Mesangial cell (primary cell): ENCODE results near the gene LCK. TPM values are rescaled to one million over a fixed set of nuclear protein-coding genes. Genes with fewer than 3 reads are reported as not detected.

ENCODE experiments used
- total RNA-seq: library from RNA; depleted of rRNA; stranded (reverse); fragments of >200 nt; gene quantifications from 2 replicates; pipeline ENCODE4 v1.2.3, GENCODE V29; 2015

The LCK gene
- total RNA-seq = 0.25 and 0.33 TPM in 2 replicates

GRCh38 chr1:32250893-32251716, at the start of gene LCK:
Gene LCK, plus strand, starts transcription at chr1:32251265. Its CDS starts 23,065 bp downstream, at chr1:32274330.

GRCh38 chr1:32205401-32206370, 45.4 kb upstream of the LCK start, which contains the start of gene IQCC:
Gene IQCC, plus strand, starts transcription at chr1:32205671. Its CDS starts 11 bp downstream, at chr1:32205682.

GRCh38 chr1:32208891-32209328, 42.2 kb upstream of the LCK start, which contains the start of gene DCDC2B:
Gene DCDC2B, plus strand, starts transcription at chr1:32209089. Its CDS starts 5 bp downstream, at chr1:32209094.

GRCh38 chr1:32221980-32222755, 28.9 kb upstream of the LCK start, which contains the start of the genes EIF3I and TMEM234:
Gene EIF3I, plus strand, starts transcription at chr1:32222407. Its CDS starts 35 bp downstream, at chr1:32222442.
Gene TMEM234, minus strand, starts transcription at chr1:32222353. Its CDS starts 31 bp downstream, at chr1:32222322.

GRCh38 chr1:32246888-32247273, 4.2 kb upstream of the LCK start, which contains the start of gene FAM167B:
Gene FAM167B, plus strand, starts transcription at chr1:32247222. Its CDS starts 200 bp downstream, at chr1:32247422.

GRCh38 chr1:32291708-32292538, 40.9 kb downstream of the LCK start, which contains the start of gene HDAC1:
Gene HDAC1, plus strand, starts transcription at chr1:32292083. Its CDS starts 87 bp downstream, at chr1:32292170.

Other genes starting within 250 kb of the LCK start
- 116 and 124 TPM in 2 replicates for gene KHDRBS1, start 237.4 kb upstream of the LCK start, total RNA-seq
- 8.8 and 9.0 TPM in 2 replicates for gene TMEM39B, start 178.3 kb upstream of the LCK start, total RNA-seq
- gene KPNA6, start 143.2 kb upstream of the LCK start, total RNA-seq = 35.7 and 36.3 TPM in 2 replicates
- 49.0 and 53.6 TPM in 2 replicates for gene TXLNA, start 71.6 kb upstream of the LCK start, total RNA-seq
- 10.1 and 20.3 TPM in 2 replicates for gene CCDC28B, start 50.7 kb upstream of the LCK start, total RNA-seq
- gene IQCC, start 45.6 kb upstream of the LCK start, total RNA-seq = 1.0 and 3.6 TPM in 2 replicates
- gene DCDC2B, start 42.2 kb upstream of the LCK start, total RNA-seq = not detected in 2 replicates
- 12.8 and 17.8 TPM in 2 replicates for gene TMEM234, start 28.9 kb upstream of the LCK start, total RNA-seq
- gene EIF3I, start 28.9 kb upstream of the LCK start, total RNA-seq = 242 and 347 TPM in 2 replicates
- 0.33 and 0.63 TPM in 2 replicates for gene FAM167B, start 4.0 kb upstream of the LCK start, total RNA-seq
- gene HDAC1, start 40.8 kb downstream of the LCK start, total RNA-seq = 58.6 and 73.0 TPM in 2 replicates
- gene MARCKSL1, start 85.0 kb downstream of the LCK start, total RNA-seq = 154 and 160 TPM in 2 replicates
- gene FAM229A, start 111.2 kb downstream of the LCK start, total RNA-seq = 1.3 and 4.2 TPM in 2 replicates
- gene TSSK3, start 111.3 kb downstream of the LCK start, total RNA-seq = 0.16 and 1.3 TPM in 2 replicates
- 48.7 and 53.0 TPM in 2 replicates for gene BSDC1, start 143.2 kb downstream of the LCK start, total RNA-seq
- gene ZBTB8B, start 213.8 kb downstream of the LCK start, total RNA-seq = under 0.01 TPM in 1 of 2 replicates, not detected in the other